H1 (cell line): ENCODE results near the gene DPYSL3. TPM values are rescaled to one million over a fixed set of nuclear protein-coding genes. Genes with fewer than 3 reads are reported as not detected.

ENCODE experiments used
- CTCF ChIA-PET: fragments of 300-600 bp; sonication (Branson Sonifier 250); formaldehyde crosslinking; loops from one replicate; lab custom pipeline; 2021; ENCODE audit not compliant: partially characterized antibody; lab: Charles Lee
- POLR2A ChIA-PET: fragments of 300-600 bp; sonication (Branson Sonifier 250); formaldehyde crosslinking; loops from one replicate; lab custom pipeline; 2021; ENCODE audit warnings: inconsistent platforms; ENCODE audit not compliant: partially characterized antibody; lab: Charles Lee
- DNase-seq, 2 experiments: peaks; one replicate each; pipeline versions ENCODE4 v3.0.0 to v3.0.0-alpha.2; 2010 to 2022; ENCODE audit warnings: low spot score in 2 of 2, low read depth in 1 of 2, mixed read lengths in 1 of 2
- FAIRE-seq: peaks from 2 replicates; lab custom pipeline; 2011; peaks lifted over from hg19 to GRCh38; lab: Jason Lieb, UNC
- H2AFZ ChIP-seq: 2 replicates; pipeline ENCODE4 v1.8.1; 2012; ENCODE audit warnings: low read length, inconsistent platforms
- H2AK5ac ChIP-seq: 2 replicates; pipeline ENCODE4 v1.6.1; 2013; ENCODE audit warnings: low read depth, low read length
- H2BK120ac ChIP-seq: replicated peaks from 2 replicates; pipeline ENCODE3; 2013; ENCODE audit warnings: low read depth, low read length, inconsistent platforms
- H2BK12ac ChIP-seq: 2 replicates; pipeline ENCODE4 v1.6.1; 2013; ENCODE audit warnings: low read depth, low read length
- H2BK15ac ChIP-seq: 2 replicates; pipeline ENCODE4 v1.6.1; 2013; ENCODE audit warnings: low read length
- H2BK20ac ChIP-seq: 2 replicates; pipeline ENCODE4 v1.6.1; 2013; ENCODE audit warnings: low read length
- H2BK5ac ChIP-seq: 2 replicates; pipeline ENCODE4 v1.6.1; 2013; ENCODE audit warnings: low read depth, low read length
- H3K14ac ChIP-seq: 2 replicates; pipeline ENCODE4 v1.6.1; 2013; ENCODE audit warnings: inconsistent platforms; ENCODE audit not compliant: insufficient read length
- H3K18ac ChIP-seq: 2 replicates; pipeline ENCODE4 v1.6.1; 2013; ENCODE audit warnings: low read length; ENCODE audit errors: extremely low read depth
- H3K23ac ChIP-seq: 2 replicates; pipeline ENCODE4 v1.6.1; 2013; ENCODE audit warnings: inconsistent platforms; ENCODE audit not compliant: insufficient read length
- H3K23me2 ChIP-seq: 2 replicates; pipeline ENCODE4 v1.6.1; 2013; ENCODE audit warnings: low read depth, low read length
- H3K27ac ChIP-seq: 2 replicates; pipeline ENCODE4 v1.6.1; 2011; ENCODE audit warnings: low read depth, low read length, inconsistent platforms
- H3K27me3 ChIP-seq, 4 experiments: replicated peaks in 1 of 4; 1 replicate in 1 of 4; 2 replicates in 3 of 4; pipeline versions ENCODE4 v1.6.1 to v1.8.1; 2011 to 2013; ENCODE audit warnings: low read length in 3 of 4, mild to moderate bottlenecking in 3 of 4, inconsistent platforms in 2 of 4, mixed read lengths in 2 of 4, moderate library complexity in 1 of 4; ENCODE audit not compliant: control insufficient read depth in 3 of 4, insufficient read depth in 3 of 4; ENCODE audit errors: extremely low read depth in 1 of 4
- H3K36me3 ChIP-seq, 4 experiments: 2 replicates each; pipeline versions ENCODE4 v1.6.1 to v1.8.1; 2011 to 2013; ENCODE audit warnings: mild to moderate bottlenecking in 4 of 4, low read length in 3 of 4, moderate library complexity in 2 of 4, control low read depth in 1 of 4, inconsistent platforms in 1 of 4; ENCODE audit not compliant: insufficient read depth in 4 of 4, control insufficient read depth in 2 of 4
- H3K4ac ChIP-seq: replicated peaks from 2 replicates; pipeline ENCODE3; 2013; ENCODE audit warnings: low read length, low read depth, mixed read lengths, inconsistent platforms; ENCODE audit not compliant: insufficient read length
- H3K4me1 ChIP-seq, 4 experiments: replicated peaks in 1 of 4; 1 replicate in 1 of 4; 2 replicates in 3 of 4; pipeline versions ENCODE4 v1.6.1 to v1.8.1; 2011 to 2013; ENCODE audit warnings: low read length in 3 of 4, inconsistent platforms in 2 of 4, mixed read lengths in 1 of 4; ENCODE audit not compliant: insufficient read depth in 4 of 4, control insufficient read depth in 3 of 4
- H3K4me2 ChIP-seq, 2 experiments: 2 replicates each; pipeline versions ENCODE4 v1.6.1 to v1.8.1; 2011 to 2013; ENCODE audit warnings: low read depth in 2 of 2, low read length in 2 of 2, control low read depth in 1 of 2, inconsistent platforms in 1 of 2, mild to moderate bottlenecking in 1 of 2; ENCODE audit not compliant: insufficient read depth in 1 of 2
- H3K4me3 ChIP-seq, 4 experiments: fragments of 200-600, 300-600 bp in 1 of 4; sonication (generic), shearing (Covaris generic), sonication (Bioruptor Twin) in 1 of 4; 2 replicates each; pipeline versions ENCODE4 v1.5.1 to v1.8.1; 2011 to 2016; ENCODE audit warnings: low read length in 4 of 4, low read depth in 3 of 4, control low read depth in 2 of 4, inconsistent platforms in 2 of 4, mild to moderate bottlenecking in 2 of 4, mixed read lengths in 1 of 4, moderate library complexity in 1 of 4; ENCODE audit not compliant: insufficient read depth in 2 of 4; ENCODE audit errors: extremely low read depth in 1 of 4
- H3K56ac ChIP-seq: replicated peaks from 2 replicates; pipeline ENCODE3; 2013; ENCODE audit warnings: low read depth, mild to moderate bottlenecking, mixed read lengths, low read length, inconsistent platforms; ENCODE audit not compliant: insufficient read length
- H3K79me1 ChIP-seq: 2 replicates; pipeline ENCODE4 v1.6.1; 2013; ENCODE audit warnings: low read depth, low read length, control low read depth
- H3K79me2 ChIP-seq, 2 experiments: 2 replicates each; pipeline versions ENCODE4 v1.6.1 to v1.8.1; 2012 to 2013; ENCODE audit warnings: low read length in 2 of 2, mild to moderate bottlenecking in 2 of 2, inconsistent platforms in 1 of 2; ENCODE audit not compliant: insufficient read depth in 2 of 2, control insufficient read depth in 1 of 2
- H3K9ac ChIP-seq, 4 experiments: replicated peaks in 1 of 4; 1 replicate in 1 of 4; 2 replicates in 3 of 4; pipeline versions ENCODE4 v1.6.1 to v1.8.1; 2011 to 2013; ENCODE audit warnings: low read depth in 3 of 4, low read length in 3 of 4, control low read depth in 2 of 4, mild to moderate bottlenecking in 2 of 4, moderate library complexity in 2 of 4, inconsistent platforms in 1 of 4; ENCODE audit errors: extremely low read depth in 1 of 4
- H3K9me3 ChIP-seq, 2 experiments: 2 replicates each; pipeline versions ENCODE4 v1.6.1 to v1.8.1; 2012 to 2013; ENCODE audit warnings: mild to moderate bottlenecking in 2 of 2, moderate library complexity in 2 of 2, control low read depth in 1 of 2, inconsistent platforms in 1 of 2, low read depth in 1 of 2, low read length in 1 of 2, mixed read lengths in 1 of 2; ENCODE audit not compliant: insufficient read depth in 2 of 2
- H4K20me1 ChIP-seq, 2 experiments: replicated peaks in 1 of 2; 2 replicates each; pipeline versions ENCODE3 to v1.8.1; 2011 to 2013; ENCODE audit warnings: inconsistent platforms in 2 of 2, low read length in 2 of 2, mild to moderate bottlenecking in 1 of 2; ENCODE audit not compliant: insufficient read depth in 2 of 2, control insufficient read depth in 1 of 2
- H4K5ac ChIP-seq: 2 replicates; pipeline ENCODE4 v1.6.1; 2013; ENCODE audit warnings: low read length, low read depth, mixed read lengths, inconsistent platforms; ENCODE audit not compliant: insufficient read length
- H4K8ac ChIP-seq: 2 replicates; pipeline ENCODE4 v1.8.0; 2013; ENCODE audit warnings: mild to moderate bottlenecking, moderate library complexity, low read length, inconsistent platforms; ENCODE audit not compliant: insufficient read depth; ENCODE audit errors: extremely low read depth
- H4K91ac ChIP-seq: replicated peaks from 2 replicates; pipeline ENCODE3; 2013; ENCODE audit warnings: low read length, mixed read lengths, inconsistent platforms; ENCODE audit not compliant: insufficient read length
- ASH2L ChIP-seq: fragments of 200-600, 300-600 bp; sonication (generic); IDR thresholded peaks from one replicate; pipeline ENCODE4 v1.7.1; 2017; ENCODE audit warnings: low read length
- POLR2A ChIP-seq, 2 experiments: IDR thresholded peaks; 1 replicate in 1 of 2; 2 replicates in 1 of 2; pipeline ENCODE4 v1.6.1; 2011; ENCODE audit warnings: low read depth in 2 of 2, low read length in 2 of 2, mild to moderate bottlenecking in 2 of 2; ENCODE audit errors: control extremely low read depth in 1 of 2
- POLR2AphosphoS5 ChIP-seq: IDR thresholded peaks from 2 replicates; pipeline ENCODE4 v1.6.1; 2011; ENCODE audit warnings: low read depth, low read length
- WGBS, 2 experiments: shearing (Covaris generic) in 1 of 2; methylation state at CpG; one replicate each; pipeline versions ENCODE4 v1.1.6 to v1.1.7; 2013 to 2015; ENCODE audit warnings: low lambda C conversion rate in 2 of 2, mixed read lengths in 2 of 2, inconsistent platforms in 1 of 2, low coverage in 1 of 2, missing lambda C conversion rate in 1 of 2; ENCODE audit not compliant: insufficient replicate concordance in 2 of 2, insufficient coverage in 1 of 2, insufficient read length in 1 of 2; ENCODE audit errors: extremely low coverage in 1 of 2, missing lambda C conversion rate in 1 of 2; 5-methylcytosine and 5-hydroxymethylcytosine counted together
- polyA plus RNA-seq, 7 experiments: library from polyadenylated mRNA; depleted of rRNA in 3 of 7; stranded (reverse) in 5 of 7; unstranded in 2 of 7; fragments of >200 nt in 5 of 7; fragments of 200-250 nt in 2 of 7; gene quantifications; 1 replicate in 5 of 7; 2 replicates in 1 of 7; 4 replicates in 1 of 7; pipeline versions ENCODE4 v1.2.1 to v1.2.3, GENCODE V29; 2011 to 2013; ENCODE audit warnings: missing spikeins in 2 of 7, mixed read lengths in 2 of 7
- total RNA-seq: library from RNA; stranded (reverse); fragmentation: NEBNext Ultra II Directional; extraction: Animal tissue kit (Norgen Biotek cat#: 25700); gene quantifications from 2 replicates; pipeline ENCODE4 v1.2.1, GENCODE V29; 2021

The DPYSL3 gene
- total and polyA plus RNA-seq, 2 of the 8 experiments (the other 6 are each of a cell fraction or from before 2014, with no cell fraction given), result 268 to 387 TPM

DNA sequence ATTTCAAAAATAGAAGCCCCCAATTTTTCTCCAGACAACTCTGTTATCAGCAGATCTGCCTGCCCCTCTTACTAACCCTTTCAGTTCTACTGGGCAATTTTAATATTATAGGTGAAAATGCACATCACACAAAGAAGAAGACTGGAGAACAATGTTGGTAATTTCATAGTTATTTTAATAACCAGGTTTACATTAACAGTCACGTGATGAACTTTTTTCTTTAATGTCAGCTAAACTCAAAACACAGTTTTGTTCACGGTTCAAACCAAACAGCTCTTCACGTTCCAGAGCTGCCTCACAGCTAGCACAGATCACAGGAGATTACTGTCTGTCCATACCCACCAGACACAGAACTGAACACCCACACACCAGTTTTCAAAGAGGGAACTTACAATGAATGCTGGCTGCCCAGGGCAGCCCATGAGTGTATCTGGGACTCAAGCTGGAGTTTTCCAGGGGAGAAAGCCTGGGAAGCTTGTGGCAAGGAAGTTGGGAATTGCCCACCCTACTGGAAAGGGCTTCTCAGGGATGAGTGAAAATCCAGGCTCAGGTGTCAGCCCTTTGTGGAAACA, 119.1 kb downstream of the DPYSL3 start:
- Histone ChIP-seq H3K9me3 (no peaks in the 10 kb centered on the region), H3K36me3 (peaks cover 17 to 56% (median 42%) of the 10 kb centered on the region in 4 experiments; a peak in 7 of 8 replicates), H3K4ac (no peak overlapping the region), H2BK12ac (no peak overlapping the region), H2AK5ac (no peak overlapping the region), H2BK120ac (no peak overlapping the region), H4K8ac (no peak overlapping the region), H3K23ac (no peak overlapping the region), H4K20me1 (no peaks in the 10 kb centered on the region), H4K5ac (no peak overlapping the region), H2BK15ac (no peak overlapping the region), H3K14ac (no peak overlapping the region), H3K4me1 (peaks cover 4 to 10% (median 8%) of the 10 kb centered on the region in 4 experiments; a peak in 5 of 7 replicates), H2AFZ (no peak overlapping the region), H2BK20ac (no peak overlapping the region), H3K27ac (no peak overlapping the region), H3K9ac (no peak overlapping the region), H3K4me2 (no peak overlapping the region), H3K79me2 (no peaks in the 10 kb centered on the region), H3K23me2 (no peaks in the 10 kb centered on the region; the same call in 1 of the 2 replicates), H3K56ac (no peak overlapping the region), H3K27me3 (no peaks in the 10 kb centered on the region; a peak in 1 of 7 replicates), H4K91ac (no peak overlapping the region), H3K18ac (no peak overlapping the region), H2BK5ac (no peak overlapping the region), H3K4me3 (no peak overlapping the region), H3K79me1 (no peaks in the 10 kb centered on the region; the same call in 1 of the 2 replicates)
- DNase-seq, result no peak
- CTCF ChIA-PET, result interaction anchor here (0.6 to 5.1 kb wide), 33 partner anchors 8 to 875 kb away, joined by 3 to 29 read pairs (median 4); partner anchors contain the start of genes GPR151 and STK32A
- POLR2A ChIA-PET, result no interaction called here
- TF ChIP-seq ASH2L (no peak), POLR2A (IDR thresholded peaks at IDR 0.05; ENCODE audit: control extremely low read depth in 1 of 2, low read depth in 2 of 2, low read length in 2 of 2) (peak in 1 of 2 experiments; percentile 42; a peak in 1 of 3 replicates), POLR2AphosphoS5 (peak; percentile 34; the same call in 1 of the 2 replicates)
- 90% methylated on average over 3 of the region's 3 CpGs; no CpG with 5 or more reads in 1 of the 2 experiments for WGBS, 2 experiments
- FAIRE-seq, result no peak
